ENCODE measurements around the gene GSG1L. TPM values are rescaled to one million over a fixed set of nuclear protein-coding genes. Genes with fewer than 3 reads are reported as not detected.
A peak's percentile ranks its signal among the peaks of the same experiment; 100 is the strongest.
"Not testable (repeated sequence)": the region's sequence is repeated elsewhere in the genome, so short reads cannot be mapped to it uniquely, and the experiment has no call there.

Gene GSG1L
- total RNA-seq, 2 donors from 2014 or later: not detected

DNA sequence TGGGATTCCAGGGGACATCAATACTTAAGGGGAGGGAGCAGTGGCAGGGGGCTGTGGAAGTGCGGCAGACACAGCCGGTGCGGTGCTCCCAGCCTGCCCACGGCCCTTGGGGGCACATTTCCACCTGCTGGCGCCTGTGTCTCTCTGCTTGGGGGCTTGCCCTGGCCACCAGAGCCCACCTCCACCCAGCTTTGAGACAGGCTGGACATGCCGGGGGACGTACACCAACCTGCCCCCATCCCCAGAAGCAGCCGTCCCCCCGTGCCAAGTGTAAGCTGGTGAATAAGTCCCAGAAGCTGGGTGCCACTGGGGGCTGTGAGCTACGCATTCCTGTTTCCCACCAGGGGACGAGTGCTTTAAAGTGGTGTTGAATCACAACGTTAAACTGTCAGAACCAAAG lies 172.6 kb downstream of the GSG1L start:
- Mint-ChIP-seq H3K4me1 (ENCODE audit: low read depth) (no peaks in the 10 kb centered on the region), H3K27ac (no peak overlapping the region), H3K4me3 (no peak overlapping the region), H3K27me3 (ENCODE audit: low read depth) (peaks cover 43% of the 10 kb centered on the region), H3K36me3 (ENCODE audit: insufficient read depth in 2 of 2) (no peaks in the 10 kb centered on the region), H3K9me3 (no peaks in the 10 kb centered on the region)
- no peak for DNase-seq
- no peak for ATAC-seq (replicated peaks in 1 of 2)

DNA sequence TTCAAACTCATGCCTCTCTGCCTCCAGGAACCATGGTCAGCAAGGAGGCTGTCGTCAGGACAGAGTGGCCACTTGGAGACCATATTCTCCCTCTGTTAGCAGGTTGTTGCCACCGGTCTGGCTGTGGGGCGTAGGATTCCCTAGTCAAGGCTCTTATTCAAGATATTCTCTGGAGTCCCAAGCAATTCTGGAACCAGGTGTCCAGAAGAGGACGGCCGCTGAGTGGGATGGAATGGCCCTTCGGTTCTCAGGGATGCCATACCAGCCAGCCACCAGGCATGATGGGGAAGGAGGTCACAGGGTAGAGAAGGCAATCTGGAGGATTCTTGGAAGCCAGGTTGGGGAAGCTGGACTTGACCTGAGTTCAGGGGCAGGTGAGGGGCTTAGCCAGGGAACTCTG lies 173.5 kb downstream of the GSG1L start:
- no peak overlapping the region for H3K27ac Mint-ChIP-seq
- H3K4me1 Mint-ChIP-seq (ENCODE audit: low read depth): no peaks in the 10 kb centered on the region
- DNase-seq (no peak), ATAC-seq (replicated peaks in 1 of 2) (no peak)
- H3K36me3 Mint-ChIP-seq (ENCODE audit: insufficient read depth in 2 of 2): no peaks in the 10 kb centered on the region
- H3K4me3 Mint-ChIP-seq: no peak overlapping the region
- H3K27me3 Mint-ChIP-seq (ENCODE audit: low read depth): peaks cover 36% of the 10 kb centered on the region
- no peaks in the 10 kb centered on the region for H3K9me3 Mint-ChIP-seq

DNA sequence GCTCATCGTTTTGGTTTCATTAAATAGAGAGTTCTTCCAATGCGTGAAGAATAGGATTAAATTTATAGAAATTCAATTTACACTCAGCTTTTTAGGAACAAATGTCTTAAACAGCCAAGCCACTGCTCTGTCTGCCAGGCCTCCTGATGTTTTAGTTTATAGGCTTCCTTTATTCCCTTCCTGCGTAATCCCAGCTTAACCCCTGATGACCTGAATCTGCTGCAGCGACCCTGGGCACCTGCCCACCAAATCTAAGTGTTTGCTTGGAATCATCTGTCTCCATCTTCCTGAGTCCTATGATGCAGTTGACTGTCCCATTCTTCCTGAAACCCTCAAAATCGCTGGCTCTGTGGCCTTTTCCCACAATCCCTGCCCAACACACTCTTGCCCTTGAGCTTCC lies 179.9 kb downstream of the GSG1L start:
- Mint-ChIP-seq H3K9me3 (peaks cover 0 to 5% of the 10 kb centered on the region in 2 donors), H3K27ac (no peak overlapping the region), H3K4me3 (no peak overlapping the region), H3K4me1 (ENCODE audit: low read depth) (no peaks in the 10 kb centered on the region), H3K27me3 (ENCODE audit: low read depth) (peaks cover 30% of the 10 kb centered on the region), H3K36me3 (ENCODE audit: insufficient read depth in 2 of 2) (peaks cover 0 to 2% of the 10 kb centered on the region in 2 donors)
- ATAC-seq (replicated peaks in 1 of 2): no peak
- DNase-seq: no peak

DNA sequence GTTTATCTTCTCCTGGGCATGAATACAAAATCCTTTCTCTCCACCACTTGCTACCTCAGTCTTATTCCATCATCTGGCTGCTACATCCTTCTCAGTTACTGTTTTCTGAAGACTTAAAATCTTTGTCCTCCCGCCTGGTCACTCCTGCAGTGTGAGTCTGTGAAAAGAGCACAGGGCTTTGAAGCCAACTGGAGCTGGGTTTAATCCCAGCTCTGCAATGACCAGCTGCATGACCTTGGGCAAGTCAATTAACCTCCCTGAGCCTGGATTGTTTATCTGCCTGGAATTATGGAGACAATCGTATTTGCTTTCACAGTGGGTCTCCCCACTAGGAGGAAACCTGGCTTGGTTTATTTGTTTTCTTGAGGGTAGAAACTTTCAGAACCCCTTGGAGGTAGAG lies 183.2 kb downstream of the GSG1L start:
- peaks cover 11% of the 10 kb centered on the region for H3K27me3 Mint-ChIP-seq (ENCODE audit: low read depth)
- H3K4me1 Mint-ChIP-seq (ENCODE audit: low read depth): no peaks in the 10 kb centered on the region
- peaks cover 2 to 5% of the 10 kb centered on the region in 2 donors for H3K36me3 Mint-ChIP-seq (ENCODE audit: insufficient read depth in 2 of 2)
- DNase-seq: no peak
- ATAC-seq (replicated peaks in 1 of 2): no peak
- no peak overlapping the region for H3K4me3 Mint-ChIP-seq
- H3K9me3 Mint-ChIP-seq: peaks cover 5 to 12% of the 10 kb centered on the region in 2 donors
- no peak overlapping the region for H3K27ac Mint-ChIP-seq

DNA sequence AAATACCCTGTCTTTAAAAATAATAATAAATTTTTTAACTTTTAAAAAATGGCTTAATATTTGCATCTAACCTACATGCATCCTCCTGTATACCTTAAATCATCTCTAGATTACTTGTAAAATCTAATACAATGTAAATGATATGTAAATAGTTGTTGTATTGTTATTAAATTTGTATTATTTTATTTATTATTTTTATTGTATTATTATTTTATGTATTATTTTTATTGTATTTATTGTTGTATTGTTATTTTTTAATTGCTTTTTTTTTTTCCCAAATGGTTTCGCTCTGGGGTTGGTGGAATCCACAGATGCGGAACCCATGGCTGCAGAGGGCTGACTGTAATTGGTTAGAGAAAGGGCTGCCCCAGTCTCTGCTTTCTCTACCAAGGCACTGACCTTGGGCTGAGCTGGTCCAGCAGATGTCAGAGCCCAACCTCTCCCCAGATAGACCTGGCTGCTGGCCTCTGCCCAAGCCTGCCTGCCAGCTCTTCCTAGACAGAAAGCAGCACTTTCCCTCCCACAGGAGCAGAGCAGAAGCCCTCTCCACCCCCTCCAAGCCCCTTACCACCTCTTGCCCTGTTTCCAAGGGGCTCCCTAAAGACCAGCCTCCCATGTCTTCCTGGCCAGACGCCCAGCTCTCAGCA lies 183.8 kb downstream of the GSG1L start:
- peaks cover 6 to 15% of the 10 kb centered on the region in 2 donors for H3K9me3 Mint-ChIP-seq
- ATAC-seq (replicated peaks in 1 of 2): no peak
- H3K4me1 Mint-ChIP-seq (ENCODE audit: low read depth): no peaks in the 10 kb centered on the region
- no peak overlapping the region for H3K27ac Mint-ChIP-seq
- peaks cover 11% of the 10 kb centered on the region for H3K27me3 Mint-ChIP-seq (ENCODE audit: low read depth)
- H3K36me3 Mint-ChIP-seq (ENCODE audit: insufficient read depth in 2 of 2): peaks cover 2 to 7% of the 10 kb centered on the region in 2 donors
- no peak overlapping the region for H3K4me3 Mint-ChIP-seq
- no peak for DNase-seq

DNA sequence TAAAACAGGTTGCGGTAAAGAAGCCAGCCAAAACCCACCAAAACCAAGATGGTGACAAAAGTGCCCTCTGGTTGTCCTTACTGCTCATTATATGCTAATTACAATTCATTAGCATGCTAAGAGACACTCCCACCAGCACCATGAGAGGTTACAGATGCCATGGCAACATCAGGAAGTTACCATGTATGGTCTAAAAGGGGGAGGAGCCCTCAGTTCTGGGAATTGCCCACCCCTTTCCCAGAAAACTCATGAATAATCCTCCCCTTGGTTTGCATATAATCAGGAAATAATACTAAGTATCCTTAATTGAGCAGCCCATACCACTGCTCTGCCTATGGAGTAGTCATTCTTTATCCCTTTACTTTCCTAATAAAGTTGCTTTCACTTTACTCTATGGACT lies 190.9 kb downstream of the GSG1L start:
- not testable (repeated sequence) for H3K27ac Mint-ChIP-seq; H3K9me3 Mint-ChIP-seq; H3K4me3 Mint-ChIP-seq; H3K27me3 Mint-ChIP-seq (ENCODE audit: low read depth); H3K36me3 Mint-ChIP-seq (ENCODE audit: insufficient read depth in 2 of 2); ATAC-seq (replicated peaks in 1 of 2); H3K4me1 Mint-ChIP-seq (ENCODE audit: low read depth); DNase-seq

DNA sequence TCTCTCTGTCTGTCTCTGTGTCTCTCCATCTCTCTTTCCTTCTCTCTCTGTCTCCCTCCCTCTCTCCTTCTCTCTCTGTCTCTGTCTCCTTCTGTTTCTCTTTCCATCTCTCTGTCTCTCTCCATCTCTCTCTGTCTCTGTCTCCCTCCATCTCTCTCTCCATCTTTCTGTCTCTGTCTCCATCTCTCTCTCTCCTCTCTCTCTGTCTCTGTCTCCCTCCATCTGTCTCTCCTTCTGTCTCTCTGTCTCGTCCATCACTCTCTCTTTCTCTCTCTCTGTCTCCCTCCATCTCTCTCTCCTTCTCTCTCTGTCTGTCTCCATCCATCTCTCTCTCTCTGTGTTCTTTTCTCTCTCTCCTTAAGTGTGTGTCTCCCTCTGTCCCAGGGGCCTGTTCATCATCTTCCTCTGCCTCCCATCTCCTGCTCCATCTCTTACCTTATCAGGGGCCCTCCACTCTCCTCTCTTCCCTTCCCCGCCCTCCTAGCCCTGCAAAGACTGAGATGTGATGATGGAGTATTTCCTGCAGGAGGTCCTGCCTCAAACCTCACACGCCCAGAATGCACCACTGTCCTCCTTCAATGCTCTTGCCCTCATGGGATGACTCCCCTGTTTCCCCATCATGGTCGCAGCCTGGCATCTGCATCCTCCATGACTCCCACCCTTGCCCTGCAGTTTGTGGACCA lies 193.3 kb downstream of the GSG1L start:
- no peak for DNase-seq
- no peak for ATAC-seq (replicated peaks in 1 of 2)
- Mint-ChIP-seq H3K9me3 (peaks cover 6 to 8% of the 10 kb centered on the region in 2 donors), H3K4me3 (no peak overlapping the region), H3K27me3 (ENCODE audit: low read depth) (peaks cover 4% of the 10 kb centered on the region), H3K4me1 (ENCODE audit: low read depth) (peaks cover 4% of the 10 kb centered on the region), H3K36me3 (ENCODE audit: insufficient read depth in 2 of 2) (peaks cover 3 to 4% of the 10 kb centered on the region in 2 donors), H3K27ac (no peak overlapping the region)

DNA sequence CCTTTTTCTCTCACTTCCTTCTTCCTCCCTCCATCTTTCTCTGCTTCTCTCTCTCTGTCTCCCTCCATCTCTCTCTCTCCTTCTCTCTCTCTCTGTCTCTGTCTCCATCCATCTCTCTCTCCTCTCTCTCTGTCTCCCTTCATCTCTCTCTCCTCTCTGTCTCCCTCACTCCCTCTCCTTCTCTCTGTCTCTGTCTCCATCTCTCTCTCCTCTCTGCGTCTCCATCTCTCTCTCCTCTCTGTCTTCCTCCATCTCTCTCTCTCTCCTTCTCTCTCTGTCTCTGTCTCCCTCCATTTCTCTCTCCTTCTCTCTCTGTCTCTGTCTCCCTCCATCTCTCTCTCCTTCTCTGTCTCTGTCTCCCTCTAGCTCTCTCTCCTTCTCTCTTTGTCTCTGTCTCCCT lies 194.1 kb downstream of the GSG1L start:
- peaks cover 0 to 4% of the 10 kb centered on the region in 2 donors for H3K36me3 Mint-ChIP-seq (ENCODE audit: insufficient read depth in 2 of 2)
- no peak overlapping the region for H3K4me3 Mint-ChIP-seq
- no peak overlapping the region for H3K27ac Mint-ChIP-seq
- ATAC-seq (replicated peaks in 1 of 2): no peak
- peaks cover 4% of the 10 kb centered on the region for H3K4me1 Mint-ChIP-seq (ENCODE audit: low read depth)
- H3K9me3 Mint-ChIP-seq: peaks cover 5 to 8% of the 10 kb centered on the region in 2 donors
- peaks cover 4% of the 10 kb centered on the region for H3K27me3 Mint-ChIP-seq (ENCODE audit: low read depth)
- no peak for DNase-seq

DNA sequence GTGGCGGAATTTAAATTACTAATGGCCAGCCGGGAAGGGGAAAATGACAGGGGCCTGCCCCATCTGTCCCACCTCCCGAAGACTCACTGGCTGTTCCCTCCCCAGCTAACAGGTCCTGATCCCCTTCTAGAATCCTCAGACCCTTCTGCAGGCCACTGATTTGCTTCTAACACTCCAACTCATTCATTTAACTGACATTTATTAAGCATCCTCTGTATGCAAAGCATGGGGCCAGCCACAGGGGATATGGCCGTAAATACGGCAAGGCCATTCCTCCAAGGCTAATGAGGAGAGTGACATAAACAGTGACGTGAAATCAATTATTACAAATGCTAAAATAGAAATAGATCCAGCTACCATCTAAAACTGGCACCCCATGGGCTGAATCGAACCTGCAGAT lies 195.3 kb downstream of the GSG1L start:
- Mint-ChIP-seq H3K4me1 (ENCODE audit: low read depth) (peaks cover 4% of the 10 kb centered on the region), H3K4me3 (no peak overlapping the region), H3K27ac (no peak overlapping the region), H3K27me3 (ENCODE audit: low read depth) (peaks cover 4% of the 10 kb centered on the region), H3K36me3 (ENCODE audit: insufficient read depth in 2 of 2) (peaks cover 5 to 6% of the 10 kb centered on the region in 2 donors), H3K9me3 (peaks cover 8 to 9% of the 10 kb centered on the region in 2 donors)
- ATAC-seq (replicated peaks in 1 of 2): no peak
- DNase-seq: no peak

DNA sequence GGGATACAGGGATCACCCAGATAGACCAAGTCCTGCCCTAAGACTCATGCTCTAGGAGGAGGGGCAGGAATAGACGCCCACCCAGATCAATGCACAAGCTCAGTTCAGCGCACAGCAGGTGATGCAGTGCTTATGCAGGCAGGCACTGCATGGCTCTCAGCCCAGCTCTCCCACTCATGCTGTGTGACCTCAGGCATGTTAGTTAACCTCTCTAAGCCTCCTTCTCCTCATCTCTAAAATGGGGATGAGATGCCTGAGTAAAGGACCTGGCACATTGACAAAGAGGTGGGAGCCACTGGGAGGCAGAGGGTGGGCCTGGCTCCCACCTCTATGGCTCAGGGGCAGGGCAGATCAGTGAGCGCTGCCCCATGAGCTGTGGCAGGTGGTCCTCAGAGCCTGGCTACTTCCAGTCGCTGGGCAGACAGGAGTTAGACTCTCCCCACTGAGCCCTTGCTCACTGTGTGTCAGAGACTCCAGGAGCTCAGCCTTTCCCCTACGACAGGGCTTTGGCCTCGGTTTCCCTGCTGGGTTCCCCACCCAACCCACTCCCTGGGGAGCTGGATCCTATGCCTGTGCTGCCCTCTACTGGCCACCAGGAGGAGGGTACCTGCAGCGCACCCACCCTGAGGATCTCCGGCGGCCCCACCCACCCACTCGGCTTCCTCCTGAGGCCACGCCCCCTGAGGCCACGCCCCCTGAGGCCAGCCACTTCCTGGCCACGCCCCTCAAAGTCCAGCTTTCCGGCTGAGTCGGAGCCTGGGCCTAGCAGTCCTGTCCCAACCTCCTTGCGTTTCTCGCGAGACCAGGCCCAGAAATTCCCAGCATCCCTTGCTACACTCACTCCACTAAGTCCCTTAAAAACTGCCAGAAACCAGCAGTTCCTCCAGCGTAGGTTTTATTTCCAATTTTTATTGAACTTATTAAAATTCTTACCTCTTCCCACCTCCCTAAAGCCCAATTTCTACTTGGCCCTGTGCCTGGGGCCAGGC lies 196.1 kb downstream of the GSG1L start:
- Mint-ChIP-seq H3K4me1 (ENCODE audit: low read depth) (peaks cover 4% of the 10 kb centered on the region), H3K36me3 (ENCODE audit: insufficient read depth in 2 of 2) (peaks cover 5 to 6% of the 10 kb centered on the region in 2 donors), H3K9me3 (peaks cover 10 to 12% of the 10 kb centered on the region in 2 donors), H3K4me3 (no peak overlapping the region), H3K27ac (no peak overlapping the region), H3K27me3 (ENCODE audit: low read depth) (peaks cover 4% of the 10 kb centered on the region)
- peak; percentile 76 for DNase-seq
- peak; percentile 69 to 82 for ATAC-seq (replicated peaks in 1 of 2)

DNA sequence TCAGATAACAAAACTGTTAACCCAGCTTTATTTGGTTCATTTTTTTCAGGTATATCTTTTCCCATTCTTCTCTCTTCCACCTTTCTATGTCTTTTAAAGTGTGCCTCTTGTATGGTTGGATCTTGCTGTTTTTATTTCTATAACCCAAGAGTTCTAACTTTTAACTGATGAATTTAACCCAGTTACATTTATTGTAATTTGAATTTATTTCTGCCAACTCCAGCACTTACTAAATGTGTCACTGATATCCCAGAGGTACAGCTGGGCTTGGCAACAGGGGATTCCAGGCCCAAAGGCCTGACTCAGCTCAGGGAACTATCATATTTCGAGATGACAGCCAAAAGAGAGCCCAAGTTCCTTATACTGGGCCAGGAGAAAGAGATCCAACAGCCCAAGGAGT lies 200.1 kb downstream of the GSG1L start:
- Mint-ChIP-seq H3K4me3 (no peak overlapping the region), H3K27ac (no peak overlapping the region), H3K36me3 (ENCODE audit: insufficient read depth in 2 of 2) (peaks cover 5 to 6% of the 10 kb centered on the region in 2 donors), H3K27me3 (ENCODE audit: low read depth) (peaks cover 6% of the 10 kb centered on the region), H3K4me1 (ENCODE audit: low read depth) (peaks cover 4% of the 10 kb centered on the region), H3K9me3 (peaks cover 11 to 12% of the 10 kb centered on the region in 2 donors)
- ATAC-seq (replicated peaks in 1 of 2) (no peak), DNase-seq (no peak)

DNA sequence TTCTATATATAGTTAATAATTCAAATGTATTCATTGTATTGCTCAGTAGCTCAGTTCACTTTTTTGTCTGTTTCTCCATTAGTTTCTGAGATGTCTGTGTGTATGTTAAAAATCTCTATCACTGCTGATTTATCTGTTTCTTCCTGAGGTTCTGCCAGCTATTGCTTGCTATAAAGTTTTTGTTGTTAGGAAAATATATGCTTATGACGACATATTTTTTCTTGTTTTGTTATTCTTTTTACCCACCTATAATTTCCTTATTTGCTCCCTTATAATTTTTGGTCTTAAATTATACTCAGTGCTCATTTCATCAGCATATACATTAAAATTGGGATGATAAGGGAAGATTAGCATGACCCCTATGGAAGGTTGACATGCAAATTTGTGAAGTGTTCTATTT lies 200.6 kb downstream of the GSG1L start:
- Mint-ChIP-seq H3K9me3 (peaks cover 11 to 12% of the 10 kb centered on the region in 2 donors), H3K4me1 (ENCODE audit: low read depth) (peaks cover 3% of the 10 kb centered on the region), H3K27ac (no peak overlapping the region), H3K27me3 (ENCODE audit: low read depth) (peaks cover 10% of the 10 kb centered on the region), H3K36me3 (ENCODE audit: insufficient read depth in 2 of 2) (peaks cover 5 to 6% of the 10 kb centered on the region in 2 donors), H3K4me3 (no peak overlapping the region)
- no peak for DNase-seq
- no peak for ATAC-seq (replicated peaks in 1 of 2)

DNA sequence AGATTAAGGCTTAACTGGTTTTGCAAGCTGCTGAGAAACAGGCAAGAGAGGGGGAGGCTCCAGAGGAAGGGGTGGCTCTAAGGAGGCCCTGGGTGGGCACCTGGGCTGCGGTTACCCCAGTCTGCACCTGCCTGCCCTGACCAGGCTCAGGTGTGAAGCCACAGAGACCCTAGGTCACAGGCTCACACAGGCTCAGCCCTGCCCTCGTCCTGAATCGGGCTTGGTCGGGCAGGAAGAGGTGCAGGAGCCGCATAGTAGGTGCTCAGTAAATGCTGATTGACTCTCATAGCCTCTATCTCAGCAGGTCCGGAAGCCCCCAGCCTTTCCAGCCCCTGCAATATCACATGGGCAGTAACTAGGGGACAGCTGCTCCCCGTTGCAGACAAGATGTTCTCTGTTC lies 203.4 kb downstream of the GSG1L start:
- DNase-seq (no peak), ATAC-seq (replicated peaks in 1 of 2) (no peak)
- Mint-ChIP-seq H3K4me3 (no peak overlapping the region), H3K27ac (no peak overlapping the region), H3K27me3 (ENCODE audit: low read depth) (peaks cover 12% of the 10 kb centered on the region), H3K9me3 (peaks cover 9 to 11% of the 10 kb centered on the region in 2 donors), H3K36me3 (ENCODE audit: insufficient read depth in 2 of 2) (peaks cover 3 to 6% of the 10 kb centered on the region in 2 donors), H3K4me1 (ENCODE audit: low read depth) (no peaks in the 10 kb centered on the region)
